ENCODE data around the gene IL1RL1. TPM values are rescaled to one million over a fixed set of nuclear protein-coding genes. Genes with fewer than 3 reads are reported as not detected.

The IL1RL1 gene
- total RNA-seq, 1 donor: under 0.01 TPM

DNA sequence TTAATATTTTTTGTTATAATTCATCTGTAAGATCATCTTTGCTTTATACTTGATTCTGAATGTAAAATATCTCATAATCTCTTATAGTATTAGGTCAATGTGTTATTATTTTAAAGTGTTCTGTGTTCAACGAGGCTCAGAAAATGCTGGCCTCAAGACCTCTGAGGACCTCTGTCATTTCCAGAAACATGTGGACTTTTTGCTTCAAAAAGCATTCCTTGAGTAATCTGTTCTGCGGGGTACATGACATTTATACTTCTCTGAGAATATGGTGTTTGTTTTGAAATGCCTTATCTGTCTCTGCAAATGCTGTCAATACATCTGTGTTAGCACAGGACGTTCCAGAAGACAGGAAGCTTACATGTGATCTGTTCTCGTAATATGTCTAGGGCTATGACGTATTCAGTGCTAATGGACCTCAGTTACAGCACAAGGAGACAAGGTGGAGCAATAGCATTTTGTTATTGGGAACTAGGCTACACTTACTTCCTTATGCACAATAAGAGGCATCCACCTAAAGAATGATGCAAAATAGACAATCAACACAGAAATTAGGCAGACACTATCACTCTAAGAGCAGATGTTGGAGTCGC is 37.6 kb upstream of the IL1RL1 start:
- H2AFZ ChIP-seq (ENCODE audit: low read length): no peak overlapping the region
- no peaks in the 10 kb centered on the region for H4K20me1 ChIP-seq (ENCODE audit: insufficient read depth, low read length)
- no peak for TF ChIP-seq CTCF (IDR thresholded peaks at IDR 0.05; ENCODE audit: extremely low read depth, low read depth, low read length)
- H3K27ac ChIP-seq (ENCODE audit: low read depth, low read length): no peak overlapping the region
- peaks cover 4% of the 10 kb centered on the region for H3K4me1 ChIP-seq (ENCODE audit: insufficient read depth, low read length)
- peaks cover 30% of the 10 kb centered on the region for H3K27me3 ChIP-seq (ENCODE audit: insufficient read depth, low read length)
- H3K36me3 ChIP-seq (ENCODE audit: insufficient read depth, low read length): no peaks in the 10 kb centered on the region
- no peak for DNase-seq (ENCODE audit: insufficient read length, low spot score, missing footprints)
- no peaks in the 10 kb centered on the region for H3K79me2 ChIP-seq (ENCODE audit: insufficient read depth, low read length)
- H3K4me3 ChIP-seq (ENCODE audit: insufficient read depth, low read length): no peak overlapping the region
- no peak overlapping the region for H3K4me2 ChIP-seq (ENCODE audit: insufficient read depth, low read length)
- H3K9me3 ChIP-seq (ENCODE audit: low read depth, low read length): no peaks in the 10 kb centered on the region

- Histone ChIP-seq H3K79me2 (ENCODE audit: insufficient read depth, low read length) (no peaks in the 10 kb centered on the region), H3K36me3 (ENCODE audit: insufficient read depth, low read length) (no peaks in the 10 kb centered on the region), H3K9me3 (ENCODE audit: low read depth, low read length) (no peaks in the 10 kb centered on the region), H3K27me3 (ENCODE audit: insufficient read depth, low read length) (peaks cover 22% of the 10 kb centered on the region), H4K20me1 (ENCODE audit: insufficient read depth, low read length) (no peaks in the 10 kb centered on the region), H3K4me3 (ENCODE audit: insufficient read depth, low read length) (no peak overlapping the region), H3K4me2 (ENCODE audit: insufficient read depth, low read length) (no peak overlapping the region), H3K27ac (ENCODE audit: low read depth, low read length) (no peak overlapping the region), H3K4me1 (ENCODE audit: insufficient read depth, low read length) (no peaks in the 10 kb centered on the region), H2AFZ (ENCODE audit: low read length) (no peak overlapping the region)
- DNase-seq (ENCODE audit: insufficient read length, low spot score, missing footprints): no peak
- no peak for TF ChIP-seq CTCF (IDR thresholded peaks at IDR 0.05; ENCODE audit: extremely low read depth, low read depth, low read length)
These were observed 34.7 kb upstream of the IL1RL1 start for GRCh38 chr2:102276549-102277201.

GRCh38 chr2:102277202-102277700 is 34.1 kb upstream of the IL1RL1 start:
- Histone ChIP-seq H3K36me3 (ENCODE audit: insufficient read depth, low read length) (no peaks in the 10 kb centered on the region), H3K9me3 (ENCODE audit: low read depth, low read length) (no peaks in the 10 kb centered on the region), H4K20me1 (ENCODE audit: insufficient read depth, low read length) (no peaks in the 10 kb centered on the region), H3K27ac (ENCODE audit: low read depth, low read length) (no peak overlapping the region), H3K4me1 (ENCODE audit: insufficient read depth, low read length) (no peaks in the 10 kb centered on the region), H3K4me3 (ENCODE audit: insufficient read depth, low read length) (no peak overlapping the region), H2AFZ (ENCODE audit: low read length) (no peak overlapping the region), H3K27me3 (ENCODE audit: insufficient read depth, low read length) (peaks cover 21% of the 10 kb centered on the region), H3K4me2 (ENCODE audit: insufficient read depth, low read length) (no peak overlapping the region), H3K79me2 (ENCODE audit: insufficient read depth, low read length) (no peaks in the 10 kb centered on the region)
- no peak for DNase-seq (ENCODE audit: insufficient read length, low spot score, missing footprints)
- no peak for TF ChIP-seq CTCF (IDR thresholded peaks at IDR 0.05; ENCODE audit: extremely low read depth, low read depth, low read length)

GRCh38 chr2:102278720-102279390 is 32.5 kb upstream of the IL1RL1 start:
- Histone ChIP-seq H3K4me1 (ENCODE audit: insufficient read depth, low read length) (no peaks in the 10 kb centered on the region), H3K36me3 (ENCODE audit: insufficient read depth, low read length) (no peaks in the 10 kb centered on the region), H2AFZ (ENCODE audit: low read length) (no peak overlapping the region), H3K4me3 (ENCODE audit: insufficient read depth, low read length) (no peak overlapping the region), H3K27ac (ENCODE audit: low read depth, low read length) (no peak overlapping the region), H3K9me3 (ENCODE audit: low read depth, low read length) (no peaks in the 10 kb centered on the region), H3K79me2 (ENCODE audit: insufficient read depth, low read length) (no peaks in the 10 kb centered on the region), H3K27me3 (ENCODE audit: insufficient read depth, low read length) (peaks cover 9% of the 10 kb centered on the region), H3K4me2 (ENCODE audit: insufficient read depth, low read length) (no peak overlapping the region), H4K20me1 (ENCODE audit: insufficient read depth, low read length) (no peaks in the 10 kb centered on the region)
- TF ChIP-seq CTCF (IDR thresholded peaks at IDR 0.05; ENCODE audit: extremely low read depth, low read depth, low read length): no peak
- no peak for DNase-seq (ENCODE audit: insufficient read length, low spot score, missing footprints)

All from osteoblast (primary cell).